ENCODE data around the gene MEI1. TPM values are rescaled to one million over a fixed set of nuclear protein-coding genes. Genes with fewer than 3 reads are reported as not detected.
A peak's percentile ranks its signal among the peaks of the same experiment; 100 is the strongest.

Gene MEI1
- total and polyA plus RNA-seq, 2 of the 4 experiments (the other 2 are of a cell fraction) = 0.90 to 2.6 TPM

DNA sequence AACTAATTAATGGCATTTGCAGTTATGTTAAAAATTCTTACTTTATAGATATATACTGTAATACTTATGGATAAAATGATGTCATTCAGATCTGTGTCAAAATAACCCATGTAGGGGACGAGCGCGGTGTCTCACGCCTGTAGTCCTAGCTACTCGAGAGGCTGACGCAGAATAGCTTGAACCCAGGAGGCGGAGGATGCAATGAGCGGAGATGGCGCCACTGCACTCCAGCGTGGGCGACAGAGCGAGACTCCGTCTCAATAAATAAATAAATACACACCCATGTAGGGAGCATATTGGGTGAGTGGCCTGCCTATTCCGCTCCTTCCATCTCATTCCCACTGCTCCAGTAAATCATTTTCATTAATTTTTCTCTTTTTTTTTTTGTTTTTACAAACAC lies 17.7 kb upstream of the MEI1 start:
- H3K9me1 ChIP-seq (ENCODE audit: insufficient read depth, low read length) = peaks cover 7% of the 10 kb centered on the region; the same call in 1 of the 2 replicates
- no peak overlapping the region for H4K8ac ChIP-seq (ENCODE audit: low read depth in 2 of 2, low read length in 2 of 2)
- no peaks in the 10 kb centered on the region for H3K27me3 ChIP-seq (ENCODE audit: control insufficient read depth, insufficient read depth, low read length)
- H2BK5ac ChIP-seq (ENCODE audit: low read depth, low read length, poor library complexity, severe bottlenecking) = no peak overlapping the region
- in situ Hi-C loops (cut with MboI; ENCODE audit: low sequenced_read_pairs) (no loop called here), dilution Hi-C loops (cut with HindIII; ENCODE audit: low sequenced_read_pairs, unreplicated experiment) (no loop called here), intact Hi-C loops (cut with micrococcal nuclease) (no loop called here)
- H3K9ac ChIP-seq (ENCODE audit: low read depth, low read length) = no peak overlapping the region
- ChIA-PET POLR2A (ENCODE audit: unreplicated experiment) (no interaction called here), CTCF (no interaction called here)
- no peak for ATAC-seq (ENCODE audit: low read depth)
- peaks cover 32% of the 10 kb centered on the region for H4K20me1 ChIP-seq (ENCODE audit: insufficient read depth, low read length)
- H2BK20ac ChIP-seq (ENCODE audit: low read depth, low read length) = no peak overlapping the region
- no peak for DNase-seq
- H4K91ac ChIP-seq (ENCODE audit: insufficient read depth, low read depth, low read length) = no peak overlapping the region
- no peak overlapping the region for H2BK15ac ChIP-seq (ENCODE audit: low read depth, low read length)
- H4K5ac ChIP-seq (ENCODE audit: low read depth, low read length) = no peak overlapping the region
- no peak overlapping the region for H3K14ac ChIP-seq (replicated peaks; ENCODE audit: low read depth, low read length)
- H3K56ac ChIP-seq (ENCODE audit: extremely low read depth, insufficient read depth, low read length) = no peak overlapping the region
- WGBS, 2 experiments (ENCODE audit: extremely low coverage in 2 of 2, insufficient read length in 1 of 2) = no CpG with 5 or more reads among the region's 14 CpGs
- no peak overlapping the region for H2AFZ ChIP-seq (replicated peaks; ENCODE audit: low read length, poor library complexity)
- peak overlapping the region; percentile 94 for H3K4me3 ChIP-seq (ENCODE audit: insufficient read depth, low read depth, low read length)
- H2AK9ac ChIP-seq (replicated peaks; ENCODE audit: low read depth, low read length, poor library complexity) = no peak overlapping the region
- H3K36me3 ChIP-seq (ENCODE audit: control insufficient read depth, insufficient read depth, low read length) = peaks cover 15% of the 10 kb centered on the region
- H3K27ac ChIP-seq (ENCODE audit: insufficient read depth, low read length) = no peak overlapping the region
- no peak overlapping the region; the same call in 1 of the 2 replicates for H3K23ac ChIP-seq (ENCODE audit: low read depth, low read length)
- H3K4me1 ChIP-seq (ENCODE audit: control insufficient read depth, insufficient read depth, low read length) = no peaks in the 10 kb centered on the region; the same call in 1 of the 2 replicates
- H3K18ac ChIP-seq (ENCODE audit: low read depth, low read length) = no peak overlapping the region
- no TSS peak for BruUV-seq (replicated peaks)
- peak overlapping the region; percentile 63 for H3K4me2 ChIP-seq (ENCODE audit: low read depth, low read length)
- TF ChIP-seq MAZ (IDR thresholded peaks at IDR 0.05; ENCODE audit: borderline replicate concordance, low read depth, low read length) = no peak
- no peak for TF ChIP-seq MXI1 (IDR thresholded peaks at IDR 0.05; ENCODE audit: borderline replicate concordance, low read depth, low read length)
- no peak for TF ChIP-seq SMC3 (IDR thresholded peaks at IDR 0.05; ENCODE audit: low read depth, low read length)
- no peak for TF ChIP-seq CEBPB (IDR thresholded peaks at IDR 0.05; ENCODE audit: low read depth, low read length)
- H3K79me1 ChIP-seq (ENCODE audit: low read depth in 1 of 2, low read length in 2 of 2) = peaks cover 22 to 62% of the 10 kb centered on the region in 2 experiments
- H2BK120ac ChIP-seq (ENCODE audit: low read depth, low read length) = no peak overlapping the region
- no peak overlapping the region for H2AK5ac ChIP-seq (ENCODE audit: low read depth, low read length)
- H3K4ac ChIP-seq (ENCODE audit: low read depth, low read length) = no peak overlapping the region
- no peaks in the 10 kb centered on the region for H3K9me3 ChIP-seq (ENCODE audit: control insufficient read depth, insufficient read depth, low read length)
